OCI-LY1 (cell line): ENCODE measurements around the gene TAF11L4.
"Not testable (repeated sequence)": the region's sequence is repeated elsewhere in the genome, so short reads cannot be mapped to it uniquely, and the experiment has no call there.

Source experiments
- EZH2 ChIP-seq: fragments of 200-600 bp; sonication (generic), shearing (Covaris generic); IDR thresholded peaks from 2 replicates; pipeline ENCODE4 v1.8.0; 2017; ENCODE audit warnings: borderline replicate concordance, mixed run types, mild to moderate bottlenecking, antibody characterized with exemption, low read length, moderate library complexity, mixed read lengths
- TF ChIP-seq, protein P1 (sequence below): fragments of 200-600 bp; sonication (generic), shearing (Covaris generic); IDR thresholded peaks from 2 replicates; pipeline ENCODE4 v1.5.1; 2017; ENCODE audit warnings: mild to moderate bottlenecking, antibody characterized with exemption, low read length, moderate library complexity, mixed read lengths

DNA sequence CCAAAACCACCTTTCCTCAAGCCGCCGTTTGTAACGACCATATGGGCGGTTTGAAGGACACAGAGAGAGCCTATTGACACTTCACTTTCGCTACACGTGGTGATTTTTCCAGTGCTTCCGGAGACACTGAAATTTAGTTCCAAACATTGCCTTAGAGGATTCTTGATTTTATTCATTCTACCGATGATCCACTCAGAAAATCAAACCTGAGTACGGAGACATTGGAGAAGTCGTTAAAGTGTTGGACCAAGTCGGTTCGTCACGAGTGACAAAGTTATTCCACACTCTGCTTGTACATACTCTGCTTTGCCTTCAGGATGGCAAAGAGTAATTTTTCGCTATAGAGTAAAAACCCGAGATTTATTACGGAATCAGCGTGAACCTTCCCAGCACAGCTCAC is 4.9 kb downstream of the TAF11L4 start:
- not testable (repeated sequence) for TF ChIP-seq EZH2
- TF ChIP-seq, protein P1, sequence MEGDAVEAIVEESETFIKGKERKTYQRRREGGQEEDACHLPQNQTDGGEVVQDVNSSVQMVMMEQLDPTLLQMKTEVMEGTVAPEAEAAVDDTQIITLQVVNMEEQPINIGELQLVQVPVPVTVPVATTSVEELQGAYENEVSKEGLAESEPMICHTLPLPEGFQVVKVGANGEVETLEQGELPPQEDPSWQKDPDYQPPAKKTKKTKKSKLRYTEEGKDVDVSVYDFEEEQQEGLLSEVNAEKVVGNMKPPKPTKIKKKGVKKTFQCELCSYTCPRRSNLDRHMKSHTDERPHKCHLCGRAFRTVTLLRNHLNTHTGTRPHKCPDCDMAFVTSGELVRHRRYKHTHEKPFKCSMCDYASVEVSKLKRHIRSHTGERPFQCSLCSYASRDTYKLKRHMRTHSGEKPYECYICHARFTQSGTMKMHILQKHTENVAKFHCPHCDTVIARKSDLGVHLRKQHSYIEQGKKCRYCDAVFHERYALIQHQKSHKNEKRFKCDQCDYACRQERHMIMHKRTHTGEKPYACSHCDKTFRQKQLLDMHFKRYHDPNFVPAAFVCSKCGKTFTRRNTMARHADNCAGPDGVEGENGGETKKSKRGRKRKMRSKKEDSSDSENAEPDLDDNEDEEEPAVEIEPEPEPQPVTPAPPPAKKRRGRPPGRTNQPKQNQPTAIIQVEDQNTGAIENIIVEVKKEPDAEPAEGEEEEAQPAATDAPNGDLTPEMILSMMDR, result not testable (repeated sequence)
